ENCODE results near the gene JPH3. TPM values are rescaled to one million over a fixed set of nuclear protein-coding genes. Genes with fewer than 3 reads are reported as not detected.

JPH3 gene
- polyA plus RNA-seq, 1 experiment, result not detected

DNA sequence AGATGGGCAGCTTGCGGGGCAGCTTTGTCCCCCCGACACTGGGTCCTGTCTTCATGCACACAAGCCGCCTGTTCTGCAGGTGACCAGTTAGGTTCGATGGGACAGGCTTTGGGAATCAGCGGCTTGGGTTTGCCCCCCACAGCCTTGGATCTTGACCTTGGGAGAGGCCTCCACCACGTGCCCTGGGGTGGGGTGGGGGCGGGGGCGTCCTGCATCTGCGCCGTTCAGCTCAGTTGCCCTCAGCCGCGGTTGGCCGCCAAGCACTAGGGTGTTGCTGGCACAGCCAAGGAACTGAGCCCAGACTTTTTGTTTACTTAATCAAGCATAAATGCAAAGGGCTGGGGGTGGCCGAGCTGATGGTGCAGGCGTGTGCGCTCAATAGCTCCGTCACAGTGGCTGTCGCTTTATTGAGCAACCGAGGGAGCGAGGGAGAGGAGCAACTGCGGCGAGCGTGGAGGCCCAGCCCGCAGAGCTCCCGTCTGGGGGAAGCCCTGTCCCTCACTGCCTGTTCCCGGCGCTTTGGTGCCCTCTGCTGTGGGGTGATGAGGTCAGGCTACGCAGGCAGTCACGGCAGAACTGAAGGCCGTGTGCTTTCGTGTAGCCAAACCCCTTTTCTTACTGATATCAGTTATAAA, 33.9 kb downstream of the JPH3 start:
- ChIA-PET POLR2A (interaction anchor here (0.7 to 1.0 kb wide), 2 partner anchors 21 to 243 kb away, joined by 3 read pairs; no protein-coding TSS in a partner anchor), CTCF (interaction anchor here (0.7 to 4.5 kb wide), 49 partner anchors 9 to 319 kb away, joined by 3 to 87 read pairs (median 5); partner anchors contain the start of genes C16orf95 and MAP1LC3B)
- H3K4me3 ChIP-seq (ENCODE audit: low read depth, low read length), result no peak overlapping the region

DNA sequence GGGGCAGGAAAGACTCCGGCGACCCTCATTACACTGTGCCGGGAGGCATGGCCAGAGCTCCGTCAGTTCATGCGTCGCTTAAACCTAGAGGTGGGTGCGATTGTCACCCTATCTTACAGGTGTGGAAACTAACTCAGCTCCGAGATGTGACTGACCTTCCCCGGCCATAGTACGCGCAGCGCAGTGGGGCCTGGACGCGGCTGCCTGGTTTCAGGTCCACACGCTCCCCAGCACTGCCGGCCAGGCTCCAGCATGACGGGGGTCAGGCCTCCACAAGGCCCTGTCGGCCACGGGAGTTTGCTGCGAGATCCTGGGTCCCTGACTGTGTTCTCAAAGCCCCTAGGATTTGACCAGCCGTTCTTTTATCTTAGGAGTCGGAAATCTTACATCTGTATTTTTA, 34.4 kb downstream of the JPH3 start:
- DNase-seq (ENCODE audit: low read depth), result no peak
- Histone ChIP-seq H3K36me3 (ENCODE audit: control insufficient read depth, insufficient read depth, low read length) (no peaks in the 10 kb centered on the region), H3K4me3 (ENCODE audit: low read depth, low read length) (no peak overlapping the region), H3K27me3 (ENCODE audit: control insufficient read depth, insufficient read depth, low read length) (peaks cover 8% of the 10 kb centered on the region)
- ChIA-PET CTCF (interaction anchor here (0.8 to 4.5 kb wide), 41 partner anchors 10 to 313 kb away, joined by 3 to 87 read pairs (median 8); partner anchors contain the start of gene MAP1LC3B), POLR2A (interaction anchor here (0.7 to 1.0 kb wide), 2 partner anchors 20 to 243 kb away, joined by 3 read pairs; no protein-coding TSS in a partner anchor)
- TF ChIP-seq, protein P1, sequence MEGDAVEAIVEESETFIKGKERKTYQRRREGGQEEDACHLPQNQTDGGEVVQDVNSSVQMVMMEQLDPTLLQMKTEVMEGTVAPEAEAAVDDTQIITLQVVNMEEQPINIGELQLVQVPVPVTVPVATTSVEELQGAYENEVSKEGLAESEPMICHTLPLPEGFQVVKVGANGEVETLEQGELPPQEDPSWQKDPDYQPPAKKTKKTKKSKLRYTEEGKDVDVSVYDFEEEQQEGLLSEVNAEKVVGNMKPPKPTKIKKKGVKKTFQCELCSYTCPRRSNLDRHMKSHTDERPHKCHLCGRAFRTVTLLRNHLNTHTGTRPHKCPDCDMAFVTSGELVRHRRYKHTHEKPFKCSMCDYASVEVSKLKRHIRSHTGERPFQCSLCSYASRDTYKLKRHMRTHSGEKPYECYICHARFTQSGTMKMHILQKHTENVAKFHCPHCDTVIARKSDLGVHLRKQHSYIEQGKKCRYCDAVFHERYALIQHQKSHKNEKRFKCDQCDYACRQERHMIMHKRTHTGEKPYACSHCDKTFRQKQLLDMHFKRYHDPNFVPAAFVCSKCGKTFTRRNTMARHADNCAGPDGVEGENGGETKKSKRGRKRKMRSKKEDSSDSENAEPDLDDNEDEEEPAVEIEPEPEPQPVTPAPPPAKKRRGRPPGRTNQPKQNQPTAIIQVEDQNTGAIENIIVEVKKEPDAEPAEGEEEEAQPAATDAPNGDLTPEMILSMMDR (IDR thresholded peaks at IDR 0.05; ENCODE audit: insufficient read depth, low read depth, low read length), result no peak

More for the DNA sequence above, 33.9 kb downstream of the JPH3 start:
- H3K36me3 ChIP-seq (ENCODE audit: control insufficient read depth, insufficient read depth, low read length), result no peaks in the 10 kb centered on the region
- DNase-seq (ENCODE audit: low read depth), result peak; percentile 16
- TF ChIP-seq, protein P1 (IDR thresholded peaks at IDR 0.05; ENCODE audit: insufficient read depth, low read depth, low read length), result peak; percentile 82
- peaks cover 7% of the 10 kb centered on the region for H3K27me3 ChIP-seq (ENCODE audit: control insufficient read depth, insufficient read depth, low read length)

DNA sequence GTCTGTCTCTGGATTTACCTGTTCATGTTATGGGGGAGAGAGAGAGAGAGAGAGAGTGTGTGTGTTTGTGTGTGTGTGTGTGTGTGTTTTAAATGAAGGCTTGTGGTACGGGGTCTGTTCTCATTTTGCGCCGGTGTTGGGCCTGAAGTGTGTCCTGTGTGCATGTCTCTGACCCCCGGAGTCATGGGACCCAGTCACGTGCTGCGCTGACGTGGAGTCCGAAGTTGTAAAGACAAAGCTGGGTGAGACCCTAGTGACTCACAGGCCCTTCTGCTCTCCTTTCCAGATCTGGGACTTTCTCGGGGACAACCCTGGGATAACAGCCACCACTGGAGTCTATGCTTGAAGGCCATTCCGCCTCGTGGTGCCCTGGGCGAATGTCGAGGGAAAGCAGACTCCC, 35.0 kb downstream of the JPH3 start:
- no peak for DNase-seq (ENCODE audit: low read depth)
- no peak overlapping the region for H3K4me3 ChIP-seq (ENCODE audit: low read depth, low read length)
- H3K36me3 ChIP-seq (ENCODE audit: control insufficient read depth, insufficient read depth, low read length), result no peaks in the 10 kb centered on the region
- POLR2A ChIA-PET, result no interaction called here
- CTCF ChIA-PET, result interaction anchor here (0.6 to 4.5 kb wide), 15 partner anchors 10 to 572 kb away, joined by 3 to 87 read pairs (median 12); no protein-coding TSS in a partner anchor
- peaks cover 8% of the 10 kb centered on the region for H3K27me3 ChIP-seq (ENCODE audit: control insufficient read depth, insufficient read depth, low read length)
- TF ChIP-seq, protein P1 (IDR thresholded peaks at IDR 0.05; ENCODE audit: insufficient read depth, low read depth, low read length), result no peak

DNA sequence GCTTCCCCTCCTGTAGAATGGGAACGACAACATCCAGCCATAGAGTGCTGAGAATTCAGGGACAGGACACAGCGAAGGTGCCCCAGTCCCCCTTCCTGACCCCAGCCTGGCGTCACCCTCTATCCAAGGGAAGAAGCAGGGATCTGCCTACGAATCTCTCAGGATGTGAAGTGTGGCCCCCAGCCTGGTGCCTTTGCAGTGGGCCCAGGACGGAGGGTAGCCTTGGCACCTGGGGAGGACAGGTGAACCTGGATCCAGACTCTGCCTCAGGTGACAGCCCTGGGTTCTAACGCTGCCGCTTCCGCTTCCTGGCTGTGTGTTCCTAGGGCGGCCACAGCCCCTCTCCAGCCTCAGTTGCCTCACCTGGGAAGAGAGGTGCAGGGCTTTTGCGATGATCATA, 36.4 kb downstream of the JPH3 start:
- H3K36me3 ChIP-seq (ENCODE audit: control insufficient read depth, insufficient read depth, low read length), result no peaks in the 10 kb centered on the region
- POLR2A ChIA-PET, result no interaction called here
- peaks cover 5% of the 10 kb centered on the region for H3K27me3 ChIP-seq (ENCODE audit: control insufficient read depth, insufficient read depth, low read length)
- no peak for DNase-seq (ENCODE audit: low read depth)
- TF ChIP-seq, protein P1 (IDR thresholded peaks at IDR 0.05; ENCODE audit: insufficient read depth, low read depth, low read length), result no peak
- CTCF ChIA-PET, result interaction anchor here (1.6 kb wide), 1 partner anchor 50 kb away, joined by 4 read pairs; no protein-coding TSS in a partner anchor
- no peak overlapping the region for H3K4me3 ChIP-seq (ENCODE audit: low read depth, low read length)

DNA sequence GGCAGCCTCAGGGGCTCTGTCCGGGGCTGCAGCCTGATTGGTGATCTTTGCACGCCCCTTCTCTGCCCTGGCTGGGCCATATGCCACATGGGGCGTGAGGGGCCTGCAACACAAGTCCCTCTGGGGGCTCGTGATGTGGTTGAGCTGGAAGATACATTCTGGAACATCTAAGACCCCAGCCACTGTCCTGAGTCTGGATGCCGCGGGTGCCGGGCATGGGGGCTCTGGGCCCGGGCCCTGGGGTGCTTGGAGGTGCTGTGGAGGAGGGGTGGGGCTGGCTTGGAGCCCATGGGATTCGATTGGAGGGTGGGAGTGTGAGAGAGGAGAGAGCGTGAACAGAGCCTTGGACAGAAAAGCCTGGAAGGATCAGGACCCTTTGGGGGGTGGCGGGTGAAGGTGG, 39.4 kb downstream of the JPH3 start:
- H3K36me3 ChIP-seq (ENCODE audit: control insufficient read depth, insufficient read depth, low read length), result no peaks in the 10 kb centered on the region
- H3K4me3 ChIP-seq (ENCODE audit: low read depth, low read length), result no peak overlapping the region
- TF ChIP-seq, protein P1 (IDR thresholded peaks at IDR 0.05; ENCODE audit: insufficient read depth, low read depth, low read length), result no peak
- DNase-seq (ENCODE audit: low read depth), result no peak
- ChIA-PET POLR2A (interaction anchor here (0.6 kb wide), 1 partner anchor 260 kb away, joined by 4 read pairs; no protein-coding TSS in a partner anchor), CTCF (interaction anchor here (1.4 to 2.2 kb wide), 2 partner anchors 11 to 54 kb away, joined by 6 to 7 read pairs; no protein-coding TSS in a partner anchor)
- H3K27me3 ChIP-seq (ENCODE audit: control insufficient read depth, insufficient read depth, low read length), result peaks cover 5% of the 10 kb centered on the region

All from BJ (cell line).